KBM-7 (cell line): ENCODE measurements around the gene SPNS3.
A peak's percentile ranks its signal among the peaks of the same experiment; 100 is the strongest.

ENCODE experiments used
- DNase-seq: peaks from one replicate; pipeline ENCODE4 v3.0.0-alpha.2; 2015
- in situ Hi-C: fragments of 300-500 bp; cut with MboI; formaldehyde crosslinking; loops from 2 replicates; pipeline ENCODE4 v1.14.3; 2020; ENCODE audit warnings: low sequenced_read_pairs, low pct_unique_long_range_greater_than_20kb, mixed read lengths

The SPNS3 gene

DNA sequence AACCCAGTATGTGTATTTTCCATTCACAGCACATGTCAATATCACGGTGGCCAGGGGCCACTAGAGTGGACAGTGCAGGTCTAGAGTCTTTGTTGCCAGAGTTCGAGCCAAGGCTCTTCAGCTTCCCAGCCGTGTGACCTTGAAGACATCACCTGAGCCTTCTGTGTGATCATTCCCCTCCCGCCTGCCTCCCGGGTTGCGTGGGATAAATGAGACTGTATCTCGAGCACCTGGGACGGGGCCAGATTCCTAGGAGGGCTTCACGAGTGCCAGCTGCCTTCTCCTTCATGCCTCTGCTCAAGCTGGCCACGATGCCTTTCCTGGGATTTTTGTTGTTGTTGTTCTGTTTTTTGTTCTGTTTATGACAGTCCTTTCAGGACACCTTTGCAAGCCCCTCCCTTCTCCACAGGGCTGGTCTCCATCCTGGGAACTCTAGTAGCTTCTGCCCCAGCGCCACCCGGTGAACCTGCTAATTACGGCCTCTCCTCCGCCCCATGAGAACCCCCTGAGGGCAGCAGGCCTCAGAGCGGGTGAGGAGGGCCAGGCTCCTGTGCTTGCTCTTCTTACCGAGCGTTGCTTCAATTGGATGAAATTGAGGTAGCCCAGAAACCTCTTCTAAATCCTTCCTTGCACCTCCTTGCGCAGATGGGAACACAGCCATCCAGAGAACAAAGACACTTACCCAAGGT lies 68.9 kb downstream of the SPNS3 start:
- DNase-seq: no peak
- in situ Hi-C loops: no loop called here

GRCh38 chr17:4503283-4504025 lies 69.7 kb downstream of the SPNS3 start:
- in situ Hi-C loops: no loop called here
- DNase-seq: no peak

DNA sequence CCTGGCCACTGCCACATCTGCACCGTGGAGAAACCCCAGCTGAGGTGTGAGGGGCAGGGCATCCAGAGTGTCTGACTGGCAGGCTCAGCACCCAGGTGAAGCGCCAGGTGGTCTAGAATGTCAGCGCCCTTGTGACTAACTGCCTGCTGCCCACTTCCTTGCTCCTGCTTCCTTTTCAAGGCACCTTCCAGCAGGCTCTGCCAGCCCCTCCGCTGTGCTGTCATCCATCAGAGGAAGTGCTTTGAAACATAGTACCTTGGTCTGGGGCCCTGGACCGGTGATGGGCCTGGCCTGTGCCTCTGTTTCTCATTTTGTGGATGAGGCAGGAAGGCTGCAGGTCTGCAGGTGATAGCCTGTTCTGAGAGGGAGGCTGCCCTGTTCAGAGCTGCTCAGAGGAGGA lies 70.4 kb downstream of the SPNS3 start:
- no peak for DNase-seq

GRCh38 chr17:4505187-4505586 lies 71.4 kb downstream of the SPNS3 start:
- in situ Hi-C loops: no loop called here
- no peak for DNase-seq

More for the DNA sequence above, 70.4 kb downstream of the SPNS3 start:
- in situ Hi-C loops: no loop called here

DNA sequence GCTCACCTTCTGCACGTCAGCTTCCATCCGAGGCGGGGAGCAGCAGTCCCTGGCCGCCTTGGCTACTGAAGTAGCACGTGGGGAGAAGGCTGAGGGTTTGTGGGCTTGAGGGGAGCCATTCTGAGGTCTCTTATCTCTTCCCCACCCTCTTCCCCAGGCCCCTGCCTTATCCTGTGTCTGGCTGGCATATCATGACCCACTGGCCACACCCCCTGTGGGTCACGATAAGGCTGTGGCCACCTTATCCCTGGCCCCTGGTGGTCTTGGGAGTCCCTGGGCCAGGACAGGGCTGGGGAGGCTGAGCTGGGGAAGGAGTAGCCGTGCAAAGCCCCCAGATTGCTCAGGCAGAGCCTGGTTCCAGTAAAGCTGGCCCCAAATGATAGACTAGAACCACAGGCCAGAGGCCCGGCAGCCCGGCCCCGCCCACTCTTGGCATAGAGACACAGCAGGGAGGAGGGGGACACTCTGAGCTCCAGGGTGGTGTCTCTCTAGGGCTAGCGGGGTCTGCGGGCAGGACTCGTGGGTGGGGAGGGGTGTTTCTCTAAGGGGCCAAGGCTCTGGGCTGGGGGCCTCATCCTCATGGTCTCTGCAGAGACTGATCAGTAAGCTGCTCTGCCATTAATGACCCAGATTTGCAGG lies 72.6 kb downstream of the SPNS3 start:
- in situ Hi-C loops: no loop called here
- DNase-seq: no peak

GRCh38 chr17:4506892-4507291 lies 73.2 kb downstream of the SPNS3 start:
- DNase-seq: no peak
- in situ Hi-C loops: no loop called here

DNA sequence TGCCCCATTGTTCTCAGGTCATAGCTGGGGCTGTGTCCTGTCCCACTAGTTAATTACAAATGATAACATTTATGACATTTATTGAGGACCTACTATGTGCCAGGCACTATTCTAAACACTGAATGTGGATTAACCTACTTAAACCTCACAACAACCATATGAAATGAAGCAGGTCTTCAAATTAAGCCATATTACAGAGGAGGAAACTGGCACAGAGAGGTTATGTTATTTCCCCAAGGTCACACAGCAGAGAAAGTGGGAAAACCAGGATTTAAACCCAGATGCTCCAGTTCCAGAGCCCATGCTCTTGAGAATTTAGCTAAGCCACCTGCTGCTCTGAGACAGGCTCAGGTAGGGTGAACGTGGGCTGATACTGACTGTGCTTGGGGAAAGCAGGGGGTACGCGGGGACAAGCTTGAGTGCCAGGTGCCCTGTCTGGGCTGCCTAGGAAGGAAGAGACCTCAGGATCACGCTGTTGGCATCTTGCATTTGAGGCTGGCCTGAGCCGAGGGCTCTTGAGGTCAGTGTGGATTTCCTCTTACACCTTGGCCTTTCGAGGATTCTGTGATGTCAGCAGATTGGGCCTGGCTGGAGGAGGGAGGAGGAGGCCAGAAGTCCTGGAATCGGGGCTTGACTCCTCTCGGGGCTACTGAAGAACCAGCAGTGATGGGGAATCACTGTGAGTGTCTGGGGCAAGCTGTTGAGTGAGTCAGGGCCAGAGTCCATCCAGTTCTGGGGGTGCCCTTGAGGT lies 73.8 kb downstream of the SPNS3 start:
- DNase-seq: no peak
- in situ Hi-C loops: no loop called here

- in situ Hi-C loops: no loop called here
- DNase-seq: no peak
Observed at GRCh38 chr17:4508207-4508606, 74.5 kb downstream of the SPNS3 start.

DNA sequence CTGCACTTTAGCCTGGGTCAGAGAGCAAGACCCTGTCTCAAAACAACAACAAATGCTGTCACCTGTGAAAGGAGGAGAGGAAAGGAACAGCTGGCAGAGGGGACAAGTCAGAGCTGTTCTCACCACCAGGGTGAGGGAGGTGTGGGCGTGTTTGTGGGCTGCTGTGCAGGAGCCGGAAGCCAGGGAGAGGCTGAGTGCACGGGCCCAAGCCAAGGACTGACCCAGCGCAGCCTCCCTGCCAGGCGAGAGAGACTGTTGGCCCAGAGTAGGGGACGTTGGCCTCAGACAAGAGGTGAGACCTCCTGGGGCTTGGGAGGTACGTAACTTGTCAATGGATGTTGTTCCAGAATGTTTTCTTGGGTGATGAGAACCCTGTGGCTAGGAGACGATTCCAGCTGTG lies 75.7 kb downstream of the SPNS3 start:
- DNase-seq: peak; percentile 72
- in situ Hi-C loops: no loop called here

- in situ Hi-C loops: no loop called here
- no peak for DNase-seq
Observed at GRCh38 chr17:4509923-4510617, 76.3 kb downstream of the SPNS3 start.

DNA sequence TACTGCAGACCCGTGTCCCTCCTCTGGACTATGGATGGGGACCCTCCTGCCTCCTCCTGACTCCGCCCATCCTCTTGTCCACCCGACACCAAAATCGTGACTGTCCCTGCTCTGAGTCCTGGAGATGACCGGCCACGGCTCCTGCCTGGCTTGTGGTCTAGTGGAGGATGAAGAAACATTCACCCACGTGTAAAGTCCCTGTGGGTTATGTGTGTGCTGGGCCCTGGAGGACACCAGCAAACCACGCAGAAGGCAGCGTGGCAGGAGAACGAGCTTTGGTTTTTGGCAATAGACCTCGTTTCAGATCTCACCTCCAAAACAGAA lies 76.8 kb downstream of the SPNS3 start:
- DNase-seq: no peak
- in situ Hi-C loops: no loop called here

DNA sequence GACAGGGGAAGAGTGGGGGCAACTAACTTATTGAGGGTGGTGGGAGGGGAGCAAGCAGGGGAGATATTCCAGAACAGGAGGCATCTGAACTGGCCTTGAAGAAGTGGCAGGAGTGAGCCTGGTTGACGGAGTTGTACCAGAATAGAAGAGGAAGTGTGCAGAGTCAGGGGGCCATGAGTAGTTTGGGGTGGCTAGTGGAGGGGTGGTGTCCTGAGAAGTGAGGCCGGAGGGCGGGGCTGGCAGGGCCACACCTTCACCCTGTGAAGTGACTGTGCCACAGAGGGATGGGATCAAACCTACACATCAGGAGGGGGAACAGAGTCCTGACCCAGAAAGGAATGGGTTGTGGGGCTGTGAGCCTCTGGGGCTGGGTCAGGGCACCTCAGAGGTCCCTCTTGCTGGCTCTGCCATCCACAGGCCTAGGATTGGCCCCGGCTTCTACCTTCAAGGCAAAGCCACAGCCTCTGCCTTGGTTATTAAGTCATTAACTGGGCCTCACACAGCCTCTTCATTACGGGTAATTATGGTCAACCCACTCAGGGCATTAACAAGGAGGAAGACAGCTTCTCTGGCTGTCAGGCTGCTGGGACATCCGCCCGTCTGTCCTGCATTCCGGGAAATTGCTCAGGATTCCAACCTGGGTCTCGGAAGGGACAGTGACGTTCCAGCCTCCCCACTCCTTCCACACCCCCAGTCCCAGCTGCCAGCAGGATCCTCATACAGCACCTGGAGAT lies 77.6 kb downstream of the SPNS3 start:
- no peak for DNase-seq
- in situ Hi-C loops: no loop called here

- in situ Hi-C loops: no loop called here
- DNase-seq: no peak
Observed at GRCh38 chr17:4512156-4513112, 78.7 kb downstream of the SPNS3 start.

GRCh38 chr17:4513113-4514032 lies 79.6 kb downstream of the SPNS3 start:
- in situ Hi-C loops: no loop called here
- no peak for DNase-seq

GRCh38 chr17:4514206-4514605 lies 80.5 kb downstream of the SPNS3 start:
- DNase-seq: no peak
- in situ Hi-C loops: no loop called here

- in situ Hi-C loops: no loop called here
- no peak for DNase-seq
Observed at GRCh38 chr17:4514779-4515178, 81.0 kb downstream of the SPNS3 start.

DNA sequence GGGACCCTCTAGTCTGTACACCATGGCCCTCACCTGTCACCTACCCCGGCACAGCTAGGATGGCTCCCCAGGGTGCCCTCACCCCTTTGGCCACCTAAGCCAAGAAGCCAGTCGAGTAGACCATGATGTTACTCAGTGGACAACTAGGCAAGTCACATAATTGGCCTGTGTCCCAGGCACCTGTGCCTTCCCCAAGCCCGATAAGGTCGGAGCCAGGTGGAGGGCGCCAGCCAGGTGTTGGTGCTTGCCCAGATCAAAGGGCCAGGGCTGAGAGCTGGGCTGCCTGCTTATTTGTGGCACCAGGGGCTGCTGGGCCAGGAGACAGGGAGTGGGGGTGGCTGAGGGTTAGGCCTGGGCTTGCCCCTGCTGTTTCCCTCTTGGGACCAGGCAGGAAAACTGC lies 81.8 kb downstream of the SPNS3 start:
- in situ Hi-C loops: no loop called here

More for the DNA sequence above, 81.8 kb downstream of the SPNS3 start:
- no peak for DNase-seq
